Fibroblast of skin of back (primary cell): Measurements from ENCODE around the gene LPAR5.
A peak's percentile ranks its signal among the peaks of the same experiment; 100 is the strongest.
"Not testable (repeated sequence)": the region's sequence is repeated elsewhere in the genome, so short reads cannot be mapped to it uniquely, and the experiment has no call there.

Source experiments
- DNase-seq: peaks from one replicate; pipeline ENCODE4 v3.0.0-alpha.2; 2013

The LPAR5 gene

GRCh38 chr12:6606331-6607131 is 29.2 kb downstream of the LPAR5 start:
- peak; percentile 59 for DNase-seq

- peak; percentile 30 for DNase-seq
These were observed 30.1 kb downstream of the LPAR5 start for GRCh38 chr12:6605421-6606330.

- peak; percentile 57 for DNase-seq
These were observed 31.3 kb downstream of the LPAR5 start for GRCh38 chr12:6604259-6605029.

GRCh38 chr12:6603095-6603567 is 32.6 kb downstream of the LPAR5 start:
- peak; percentile 77 for DNase-seq

GRCh38 chr12:6602526-6602925 is 33.2 kb downstream of the LPAR5 start:
- no peak for DNase-seq

GRCh38 chr12:6595673-6596072 is 40.1 kb downstream of the LPAR5 start:
- DNase-seq = not testable (repeated sequence)

- DNase-seq = no peak
These were observed 43.7 kb downstream of the LPAR5 start for GRCh38 chr12:6592087-6592486.

GRCh38 chr12:6586569-6586968 is 49.2 kb downstream of the LPAR5 start:
- peak; percentile 16 for DNase-seq

GRCh38 chr12:6584293-6584692 is 51.5 kb downstream of the LPAR5 start:
- DNase-seq = no peak

- no peak for DNase-seq
These were observed 52.8 kb downstream of the LPAR5 start for GRCh38 chr12:6582959-6583358.

GRCh38 chr12:6582196-6582595 is 53.6 kb downstream of the LPAR5 start:
- no peak for DNase-seq

- no peak for DNase-seq
These were observed 60.1 kb downstream of the LPAR5 start for GRCh38 chr12:6575648-6576047.

- DNase-seq = no peak
These were observed 61.0 kb downstream of the LPAR5 start for GRCh38 chr12:6574576-6575295.

- no peak for DNase-seq
These were observed 62.8 kb downstream of the LPAR5 start for GRCh38 chr12:6573001-6573400.

- peak; percentile 43 for DNase-seq
These were observed 65.4 kb downstream of the LPAR5 start for GRCh38 chr12:6570264-6570887.

GRCh38 chr12:6569786-6570185 is 66.0 kb downstream of the LPAR5 start:
- no peak for DNase-seq

- DNase-seq = no peak
These were observed 66.4 kb downstream of the LPAR5 start for GRCh38 chr12:6569312-6569711.
